NCI-H146 treated with DMSO at 0.1 percent for 48 hours (cell line): ENCODE data around the gene MYO16.
"Not testable (repeated sequence)": the region's sequence is repeated elsewhere in the genome, so short reads cannot be mapped to it uniquely, and the experiment has no call there.

Experiments used
- DNase-seq: peaks from one replicate; lab custom pipeline; 2025; ENCODE audit not compliant: unreplicated experiment; lab: John Stamatoyannopoulos, UW

Gene MYO16

GRCh38 chr13:109033090-109033489 is 403.7 kb downstream of the MYO16 start:
- DNase-seq: no peak

- no peak for DNase-seq
These were observed 406.8 kb downstream of the MYO16 start for GRCh38 chr13:109036078-109036780.

- DNase-seq: no peak
These were observed 414.2 kb downstream of the MYO16 start for GRCh38 chr13:109043636-109044035.

GRCh38 chr13:109055850-109056249 is 426.4 kb downstream of the MYO16 start:
- DNase-seq: no peak

GRCh38 chr13:109058087-109058486 is 428.7 kb downstream of the MYO16 start:
- no peak for DNase-seq

- DNase-seq: no peak
These were observed 443.1 kb downstream of the MYO16 start for GRCh38 chr13:109072505-109072904.

- no peak for DNase-seq
These were observed 445.0 kb downstream of the MYO16 start for GRCh38 chr13:109074436-109074835.

GRCh38 chr13:109074853-109075252 is 445.4 kb downstream of the MYO16 start:
- DNase-seq: no peak

- DNase-seq: no peak
These were observed 458.7 kb downstream of the MYO16 start for GRCh38 chr13:109087916-109088623.

- DNase-seq: no peak
These were observed 459.2 kb downstream of the MYO16 start for GRCh38 chr13:109088624-109088917.

- DNase-seq: no peak
These were observed 461.4 kb downstream of the MYO16 start for GRCh38 chr13:109090796-109091195.

GRCh38 chr13:109091249-109091648 is 461.8 kb downstream of the MYO16 start:
- DNase-seq: no peak

GRCh38 chr13:109092186-109092585 is 462.8 kb downstream of the MYO16 start:
- not testable (repeated sequence) for DNase-seq

GRCh38 chr13:109093998-109094397 is 464.6 kb downstream of the MYO16 start:
- DNase-seq: no peak

GRCh38 chr13:109095126-109095525 is 465.7 kb downstream of the MYO16 start:
- DNase-seq: no peak

GRCh38 chr13:109096101-109096500 is 466.7 kb downstream of the MYO16 start:
- no peak for DNase-seq

GRCh38 chr13:109100705-109101304 is 471.4 kb downstream of the MYO16 start:
- DNase-seq: no peak

GRCh38 chr13:109101550-109102144 is 472.2 kb downstream of the MYO16 start:
- DNase-seq: no peak

GRCh38 chr13:109105899-109106298 is 476.5 kb downstream of the MYO16 start:
- no peak for DNase-seq

GRCh38 chr13:109110159-109110558 is 480.7 kb downstream of the MYO16 start:
- no peak for DNase-seq

- no peak for DNase-seq
These were observed 481.7 kb downstream of the MYO16 start for GRCh38 chr13:109111141-109111540.

GRCh38 chr13:109113427-109113826 is 484.0 kb downstream of the MYO16 start:
- DNase-seq: no peak
